HEK293 (cell line): ENCODE results near the gene OR56A3.

ENCODE experiments used
- HOXA7 ChIP-seq: sonication (generic); formaldehyde crosslinking; IDR thresholded peaks from 2 replicates; pipeline ENCODE4 v1.8.1; 2022; ENCODE audit warnings: missing genetic modification reagents, borderline replicate concordance
- SP2 ChIP-seq: fragments of 450-650 bp; formaldehyde crosslinking; IDR thresholded peaks from 2 replicates; pipeline ENCODE4 v1.5.1; 2016; ENCODE audit warnings: missing biosample characterization, missing genetic modification characterization
- ZNF174 ChIP-seq: fragments of 450-650 bp; formaldehyde crosslinking; IDR thresholded peaks from 2 replicates; pipeline ENCODE4 v1.5.0; 2017; ENCODE audit warnings: missing biosample characterization, mild to moderate bottlenecking, missing genetic modification characterization
- TF ChIP-seq, protein P1 (sequence below): fragments of 450-650 bp; formaldehyde crosslinking; IDR thresholded peaks from 2 replicates; pipeline ENCODE4 v1.5.1; 2016; ENCODE audit warnings: missing biosample characterization, missing genetic modification characterization
- TF ChIP-seq, protein P2 (sequence below): fragments of 450-650 bp; formaldehyde crosslinking; IDR thresholded peaks from 2 replicates; pipeline ENCODE4 v1.5.1; 2016; ENCODE audit warnings: missing biosample characterization, missing genetic modification characterization, borderline replicate concordance

DNA sequence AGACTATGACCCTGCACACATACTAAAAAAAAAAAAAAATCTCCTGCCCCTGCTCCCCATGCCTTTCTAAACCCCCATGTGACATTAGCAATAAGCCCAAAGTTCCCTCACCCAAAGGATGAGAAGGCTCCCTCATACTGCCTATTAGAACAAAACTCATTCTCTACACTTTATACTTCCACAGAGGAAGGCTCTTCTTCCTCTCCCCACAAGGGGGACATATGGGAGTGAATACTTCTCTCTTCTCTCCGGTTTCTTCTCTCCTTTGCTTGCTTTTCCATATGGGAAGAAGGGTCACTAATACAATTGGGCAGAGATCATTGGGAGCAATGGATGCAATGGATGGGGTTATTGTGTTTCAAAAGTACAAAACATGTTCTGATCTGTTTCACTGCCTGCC is 41.4 kb downstream of the OR56A3 start:
- TF ChIP-seq, protein P1, sequence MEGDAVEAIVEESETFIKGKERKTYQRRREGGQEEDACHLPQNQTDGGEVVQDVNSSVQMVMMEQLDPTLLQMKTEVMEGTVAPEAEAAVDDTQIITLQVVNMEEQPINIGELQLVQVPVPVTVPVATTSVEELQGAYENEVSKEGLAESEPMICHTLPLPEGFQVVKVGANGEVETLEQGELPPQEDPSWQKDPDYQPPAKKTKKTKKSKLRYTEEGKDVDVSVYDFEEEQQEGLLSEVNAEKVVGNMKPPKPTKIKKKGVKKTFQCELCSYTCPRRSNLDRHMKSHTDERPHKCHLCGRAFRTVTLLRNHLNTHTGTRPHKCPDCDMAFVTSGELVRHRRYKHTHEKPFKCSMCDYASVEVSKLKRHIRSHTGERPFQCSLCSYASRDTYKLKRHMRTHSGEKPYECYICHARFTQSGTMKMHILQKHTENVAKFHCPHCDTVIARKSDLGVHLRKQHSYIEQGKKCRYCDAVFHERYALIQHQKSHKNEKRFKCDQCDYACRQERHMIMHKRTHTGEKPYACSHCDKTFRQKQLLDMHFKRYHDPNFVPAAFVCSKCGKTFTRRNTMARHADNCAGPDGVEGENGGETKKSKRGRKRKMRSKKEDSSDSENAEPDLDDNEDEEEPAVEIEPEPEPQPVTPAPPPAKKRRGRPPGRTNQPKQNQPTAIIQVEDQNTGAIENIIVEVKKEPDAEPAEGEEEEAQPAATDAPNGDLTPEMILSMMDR (tag by site-specific recombination), result no peak
- TF ChIP-seq HOXA7 (CRISPR knock-in tag), result no peak
- TF ChIP-seq ZNF174 (tag by site-specific recombination), result no peak
- TF ChIP-seq, protein P2, sequence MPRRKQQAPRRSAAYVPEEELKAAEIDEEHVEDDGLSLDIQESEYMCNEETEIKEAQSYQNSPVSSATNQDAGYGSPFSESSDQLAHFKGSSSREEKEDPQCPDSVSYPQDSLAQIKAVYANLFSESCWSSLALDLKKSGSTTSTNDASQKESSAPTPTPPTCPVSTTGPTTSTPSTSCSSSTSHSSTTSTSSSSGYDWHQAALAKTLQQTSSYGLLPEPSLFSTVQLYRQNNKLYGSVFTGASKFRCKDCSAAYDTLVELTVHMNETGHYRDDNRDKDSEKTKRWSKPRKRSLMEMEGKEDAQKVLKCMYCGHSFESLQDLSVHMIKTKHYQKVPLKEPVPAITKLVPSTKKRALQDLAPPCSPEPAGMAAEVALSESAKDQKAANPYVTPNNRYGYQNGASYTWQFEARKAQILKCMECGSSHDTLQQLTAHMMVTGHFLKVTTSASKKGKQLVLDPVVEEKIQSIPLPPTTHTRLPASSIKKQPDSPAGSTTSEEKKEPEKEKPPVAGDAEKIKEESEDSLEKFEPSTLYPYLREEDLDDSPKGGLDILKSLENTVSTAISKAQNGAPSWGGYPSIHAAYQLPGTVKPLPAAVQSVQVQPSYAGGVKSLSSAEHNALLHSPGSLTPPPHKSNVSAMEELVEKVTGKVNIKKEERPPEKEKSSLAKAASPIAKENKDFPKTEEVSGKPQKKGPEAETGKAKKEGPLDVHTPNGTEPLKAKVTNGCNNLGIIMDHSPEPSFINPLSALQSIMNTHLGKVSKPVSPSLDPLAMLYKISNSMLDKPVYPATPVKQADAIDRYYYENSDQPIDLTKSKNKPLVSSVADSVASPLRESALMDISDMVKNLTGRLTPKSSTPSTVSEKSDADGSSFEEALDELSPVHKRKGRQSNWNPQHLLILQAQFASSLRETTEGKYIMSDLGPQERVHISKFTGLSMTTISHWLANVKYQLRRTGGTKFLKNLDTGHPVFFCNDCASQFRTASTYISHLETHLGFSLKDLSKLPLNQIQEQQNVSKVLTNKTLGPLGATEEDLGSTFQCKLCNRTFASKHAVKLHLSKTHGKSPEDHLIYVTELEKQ (tag by site-specific recombination), result no peak
- TF ChIP-seq SP2 (tag by site-specific recombination), result no peak
